Stimulated activated naive B cell treated with anti-CD40 and anti-IgM and Interleukin-4, amounts not matched to agents 10 μg/mL and 1 μg/mL and 100 μg/mL, for 72 hours (primary cell): ENCODE results near the gene ALK.

Source experiments
- ATAC-seq, 2 donors: fragments of 150-1000 bp; cut with Tn5 transposase; replicated peaks; 2 replicates each; pipeline ENCODE4 v1.10.0; 2021; ENCODE audit warnings: moderate library complexity in 1 of 2
- DNase-seq: peaks from one replicate; pipeline ENCODE4 v3.0.0; 2021
- H3K27ac Mint-ChIP-seq: one replicate; pipeline ENCODE4 v1.8.0; 2022; ENCODE audit warnings: mild to moderate bottlenecking, mixed read lengths
- H3K27me3 Mint-ChIP-seq, 2 donors: one replicate each; pipeline ENCODE4 v1.8.0; 2022; ENCODE audit warnings: mixed read lengths in 2 of 2
- H3K36me3 Mint-ChIP-seq, 2 donors: one replicate each; pipeline ENCODE4 v1.8.0; 2022; ENCODE audit warnings: mixed read lengths in 2 of 2, mild to moderate bottlenecking in 1 of 2
- H3K4me1 Mint-ChIP-seq, 2 donors: one replicate each; pipeline ENCODE4 v1.8.0; 2022; ENCODE audit warnings: mixed read lengths in 2 of 2, mild to moderate bottlenecking in 1 of 2
- H3K4me3 Mint-ChIP-seq, 2 donors: one replicate each; pipeline ENCODE4 v1.8.0; 2022; ENCODE audit warnings: mild to moderate bottlenecking in 2 of 2, mixed read lengths in 2 of 2, moderate library complexity in 1 of 2
- H3K9me3 Mint-ChIP-seq, 2 donors: one replicate each; pipeline ENCODE4 v1.8.0; 2022; ENCODE audit warnings: mixed read lengths in 2 of 2, mild to moderate bottlenecking in 1 of 2

The ALK gene

DNA sequence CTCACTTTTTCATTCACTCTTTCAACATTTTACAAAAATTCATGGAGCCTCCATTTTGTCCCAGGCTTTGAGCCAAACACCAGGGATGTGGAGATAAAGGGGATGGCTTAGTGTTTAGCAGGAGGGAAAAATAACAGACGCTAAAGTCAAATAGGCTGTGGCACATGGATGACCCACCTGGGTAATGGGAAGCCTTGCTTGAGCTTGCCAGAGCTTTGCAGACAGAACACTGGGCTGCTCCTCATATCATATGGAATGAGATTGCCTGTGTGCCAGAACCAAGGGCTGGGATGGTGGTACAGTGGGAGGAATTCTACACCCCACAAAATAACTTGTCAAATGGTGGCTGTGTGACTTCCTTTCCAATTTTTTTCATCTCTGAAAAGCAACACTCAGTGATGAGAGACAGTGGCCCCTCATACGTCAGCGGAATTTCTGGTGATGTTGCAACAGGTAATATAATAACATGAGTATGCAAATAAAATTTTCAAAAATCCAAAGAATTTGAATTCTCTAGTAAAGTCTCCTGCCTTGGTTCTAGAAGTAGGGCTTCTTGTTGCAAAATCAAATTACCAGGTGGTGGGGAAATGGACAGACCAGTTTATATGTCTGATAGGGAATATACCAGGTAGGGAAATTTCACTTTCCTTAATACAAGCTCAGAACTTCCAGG lies 553.3 kb downstream of the ALK start:
- Mint-ChIP-seq H3K27me3 (peaks cover 13 to 24% of the 10 kb centered on the region in 2 donors), H3K36me3 (no peaks in the 10 kb centered on the region), H3K9me3 (no peaks in the 10 kb centered on the region), H3K4me3 (no peak overlapping the region), H3K4me1 (no peaks in the 10 kb centered on the region), H3K27ac (no peak overlapping the region)
- ATAC-seq (no peak), DNase-seq (no peak)

DNA sequence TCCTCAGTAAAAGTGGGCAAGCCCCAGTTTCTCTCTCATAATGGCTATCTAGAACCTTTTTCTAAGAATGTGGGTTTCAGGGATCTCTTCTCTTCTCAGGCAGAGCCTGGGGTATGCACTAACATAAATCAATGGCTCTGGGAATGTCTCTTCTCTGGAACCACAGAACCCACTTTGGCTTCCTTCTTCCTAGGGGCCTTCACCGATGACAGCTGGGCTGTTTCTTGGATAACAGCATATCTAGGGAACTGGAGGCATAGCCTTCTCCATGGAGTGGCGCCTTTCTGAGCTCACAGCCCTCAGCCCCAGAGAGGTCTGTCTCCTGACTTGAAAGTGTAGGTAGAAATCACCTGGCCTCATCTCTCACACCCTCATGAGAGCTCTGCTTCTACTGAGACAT lies 558.3 kb downstream of the ALK start:
- Mint-ChIP-seq H3K36me3 (no peaks in the 10 kb centered on the region), H3K27ac (no peak overlapping the region), H3K27me3 (peaks cover 13 to 23% of the 10 kb centered on the region in 2 donors), H3K4me3 (no peak overlapping the region), H3K9me3 (no peaks in the 10 kb centered on the region), H3K4me1 (no peaks in the 10 kb centered on the region)
- no peak for DNase-seq
- ATAC-seq: no peak

DNA sequence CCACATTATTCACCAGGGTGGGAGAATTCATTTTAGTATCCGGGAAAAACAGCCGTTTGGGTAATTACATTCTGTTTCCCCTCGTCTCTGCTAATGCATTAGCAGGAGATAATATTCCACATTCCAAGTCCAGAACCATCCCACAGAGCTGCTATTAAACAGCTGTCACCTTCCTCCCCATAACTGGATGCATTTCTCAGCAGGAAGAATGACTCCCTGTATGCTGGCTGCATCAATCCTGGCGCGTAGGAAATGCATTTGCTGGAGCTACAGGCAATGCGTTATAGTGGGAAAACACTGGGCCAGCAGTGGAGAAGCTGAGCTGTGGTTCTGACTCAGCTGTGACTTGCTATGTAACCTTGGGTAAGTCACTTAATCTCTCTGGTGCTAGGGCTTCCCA lies 560.2 kb downstream of the ALK start:
- Mint-ChIP-seq H3K9me3 (no peaks in the 10 kb centered on the region), H3K4me1 (no peaks in the 10 kb centered on the region), H3K27ac (no peak overlapping the region), H3K4me3 (no peak overlapping the region), H3K36me3 (no peaks in the 10 kb centered on the region), H3K27me3 (peaks cover 13 to 20% of the 10 kb centered on the region in 2 donors)
- ATAC-seq: no peak
- no peak for DNase-seq

DNA sequence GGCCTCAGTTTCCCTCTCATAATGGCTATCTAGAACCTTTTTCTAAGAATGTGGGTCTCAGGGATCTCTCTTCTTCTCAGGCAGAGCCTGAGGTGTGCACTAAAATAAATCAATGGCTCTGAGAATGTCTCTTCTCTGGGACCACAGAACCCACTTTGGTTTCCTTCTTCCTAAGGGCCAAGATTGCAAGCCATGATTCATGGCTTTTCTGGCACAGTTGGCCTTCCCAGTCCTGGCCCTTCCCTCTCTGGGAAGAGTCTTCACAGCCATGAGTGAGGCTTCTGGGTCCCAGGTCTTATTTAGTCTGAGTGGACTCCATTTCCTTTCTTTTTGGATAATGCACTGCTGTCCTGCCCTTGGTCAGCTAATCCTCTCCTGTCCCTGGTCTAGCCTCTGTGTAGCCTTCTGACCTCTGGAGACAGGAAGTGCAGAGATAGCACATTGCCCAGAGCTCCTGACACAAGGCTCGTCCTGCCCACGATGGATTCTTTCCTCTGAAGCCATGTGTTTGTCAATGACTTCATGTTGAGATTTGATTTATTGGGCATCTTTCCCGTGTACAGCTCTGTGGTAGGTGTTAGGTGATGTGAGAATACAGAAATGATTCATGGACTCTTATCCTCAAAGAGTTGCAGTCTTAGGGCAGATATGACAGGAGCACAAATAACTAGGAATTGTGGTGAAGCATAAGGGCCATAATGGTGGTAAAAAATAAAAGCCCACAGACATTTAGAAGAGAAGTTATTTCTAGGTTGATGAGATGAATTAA lies 561.2 kb downstream of the ALK start:
- DNase-seq: no peak
- no peaks in the 10 kb centered on the region for H3K36me3 Mint-ChIP-seq
- H3K4me3 Mint-ChIP-seq: no peak overlapping the region
- H3K4me1 Mint-ChIP-seq: no peaks in the 10 kb centered on the region
- ATAC-seq: no peak
- H3K27ac Mint-ChIP-seq: no peak overlapping the region
- H3K9me3 Mint-ChIP-seq: no peaks in the 10 kb centered on the region
- H3K27me3 Mint-ChIP-seq: peaks cover 13 to 21% of the 10 kb centered on the region in 2 donors

DNA sequence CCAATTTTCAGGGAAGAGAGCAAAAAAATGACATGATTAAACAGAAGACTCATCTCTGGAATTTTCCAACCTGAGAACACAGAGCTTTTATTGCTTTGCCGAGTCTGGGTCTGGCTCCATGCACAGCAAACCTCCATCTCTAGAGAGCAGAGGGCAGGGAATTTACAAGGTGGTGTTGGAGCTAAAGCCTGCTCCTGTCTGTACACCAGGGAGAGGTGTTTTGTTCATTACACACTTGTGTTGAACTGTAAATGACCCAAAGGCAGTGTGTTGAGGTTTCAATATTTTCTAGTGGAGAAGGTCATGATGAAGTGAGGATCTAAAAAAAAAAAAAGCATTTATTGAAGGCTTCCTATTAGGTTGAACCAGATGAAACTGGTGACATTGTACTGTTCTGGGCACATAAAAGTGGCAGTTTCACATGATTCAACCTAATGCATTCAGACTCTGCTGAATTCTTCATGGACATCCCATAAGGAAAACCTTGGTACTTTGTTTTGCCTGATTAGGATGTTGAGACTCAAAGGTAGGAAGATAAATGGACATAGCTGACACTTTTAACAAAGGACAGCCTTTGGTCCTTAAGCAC lies 567.9 kb downstream of the ALK start:
- Mint-ChIP-seq H3K27me3 (peaks cover 8 to 15% of the 10 kb centered on the region in 2 donors), H3K9me3 (no peaks in the 10 kb centered on the region), H3K27ac (no peak overlapping the region), H3K36me3 (no peaks in the 10 kb centered on the region), H3K4me3 (no peak overlapping the region), H3K4me1 (no peaks in the 10 kb centered on the region)
- DNase-seq (no peak), ATAC-seq (no peak)

DNA sequence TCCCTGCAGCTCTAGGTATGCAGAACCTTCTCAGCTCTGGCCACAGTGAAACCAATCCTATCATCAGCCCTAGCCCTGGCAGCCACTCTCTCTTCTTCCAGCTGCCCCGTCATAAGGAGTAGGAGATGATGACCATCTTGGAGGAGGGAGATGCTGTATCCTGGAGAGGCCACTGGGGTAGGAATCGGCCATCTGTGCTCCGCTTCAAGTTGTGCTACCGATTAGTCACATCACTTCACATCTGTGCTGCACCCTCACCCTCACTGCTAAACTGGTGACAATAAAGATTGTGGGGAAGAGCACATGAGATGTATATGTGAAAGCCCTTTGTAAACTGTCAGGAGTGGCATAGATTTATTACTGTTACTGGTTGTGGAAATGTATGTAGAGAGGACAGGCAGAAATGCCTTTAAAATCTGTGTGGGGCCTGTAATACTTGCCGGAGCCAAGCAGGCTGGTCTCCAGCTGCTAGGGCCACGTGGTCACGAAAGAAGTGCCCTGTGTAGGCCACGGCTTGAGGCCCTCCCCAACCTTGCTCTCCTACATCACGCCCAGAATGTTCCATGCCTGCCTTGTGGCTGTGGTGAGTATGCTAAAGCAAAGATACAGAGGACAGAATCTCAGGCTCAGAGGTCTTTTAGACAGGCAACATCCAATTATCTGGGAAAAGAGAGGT lies 569.3 kb downstream of the ALK start:
- ATAC-seq (no peak), DNase-seq (no peak)
- Mint-ChIP-seq H3K4me3 (no peak overlapping the region), H3K36me3 (no peaks in the 10 kb centered on the region), H3K4me1 (no peaks in the 10 kb centered on the region), H3K27ac (no peak overlapping the region), H3K27me3 (peaks cover 8 to 15% of the 10 kb centered on the region in 2 donors), H3K9me3 (no peaks in the 10 kb centered on the region)

DNA sequence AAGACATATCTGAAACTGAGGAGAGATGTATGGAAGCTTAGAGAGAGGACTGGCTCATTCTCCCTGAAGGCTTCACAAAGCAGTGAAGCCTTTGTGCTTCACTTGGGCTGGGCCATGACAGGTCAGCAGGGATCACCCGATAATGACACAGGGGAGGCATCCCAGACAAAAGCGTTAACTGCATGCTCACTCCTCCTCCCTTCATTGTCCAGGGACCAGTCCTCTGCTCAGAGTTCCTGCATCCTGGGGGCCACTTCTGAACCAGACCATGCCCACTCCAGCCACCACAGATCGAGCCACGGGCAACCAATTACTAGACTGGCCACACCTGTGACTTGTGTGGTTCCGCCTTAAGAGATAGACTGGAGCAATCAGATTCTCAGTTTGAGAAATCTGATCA lies 570.1 kb downstream of the ALK start:
- DNase-seq (no peak), ATAC-seq (no peak)
- Mint-ChIP-seq H3K36me3 (no peaks in the 10 kb centered on the region), H3K9me3 (no peaks in the 10 kb centered on the region), H3K27me3 (peaks cover 8 to 15% of the 10 kb centered on the region in 2 donors), H3K27ac (no peak overlapping the region), H3K4me3 (no peak overlapping the region), H3K4me1 (no peaks in the 10 kb centered on the region)

DNA sequence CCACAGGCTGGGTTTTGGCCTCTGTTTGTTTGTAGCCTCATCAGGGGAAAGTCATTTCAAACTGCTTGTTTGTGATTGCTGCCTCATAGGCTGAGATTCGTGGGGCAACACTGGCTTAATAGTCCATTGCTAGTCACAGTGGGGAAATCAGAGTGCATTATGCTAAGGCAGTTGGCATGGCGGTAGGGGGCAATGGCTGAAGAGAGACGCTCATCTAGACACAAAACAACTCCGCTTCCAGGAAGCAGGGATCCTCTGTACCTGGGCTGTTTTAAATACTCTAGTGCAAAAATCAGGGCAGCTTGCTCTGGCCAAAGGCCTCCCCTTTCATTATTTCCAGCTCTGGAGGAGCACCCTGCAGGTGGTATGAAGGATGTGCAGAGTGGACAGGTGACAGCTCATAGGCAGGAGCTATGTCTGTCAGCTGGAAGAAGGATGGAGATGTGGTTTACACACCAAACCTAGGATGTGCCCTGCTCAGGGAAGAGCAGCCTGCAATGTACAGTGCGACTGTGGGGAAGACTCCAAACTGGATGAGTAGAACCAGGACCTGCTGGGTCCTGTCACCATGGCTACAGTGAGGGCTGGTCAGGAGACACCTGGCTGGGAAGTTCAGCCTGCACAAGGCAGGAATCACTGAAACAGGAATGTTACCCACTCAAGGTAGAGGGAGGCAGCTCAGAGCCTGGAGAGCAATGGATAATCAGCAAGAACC lies 571.9 kb downstream of the ALK start:
- peaks cover 9 to 12% of the 10 kb centered on the region in 2 donors for H3K27me3 Mint-ChIP-seq
- no peaks in the 10 kb centered on the region for H3K36me3 Mint-ChIP-seq
- no peaks in the 10 kb centered on the region for H3K9me3 Mint-ChIP-seq
- no peaks in the 10 kb centered on the region for H3K4me1 Mint-ChIP-seq
- no peak overlapping the region for H3K4me3 Mint-ChIP-seq
- no peak overlapping the region for H3K27ac Mint-ChIP-seq
- ATAC-seq (no peak), DNase-seq (no peak)

DNA sequence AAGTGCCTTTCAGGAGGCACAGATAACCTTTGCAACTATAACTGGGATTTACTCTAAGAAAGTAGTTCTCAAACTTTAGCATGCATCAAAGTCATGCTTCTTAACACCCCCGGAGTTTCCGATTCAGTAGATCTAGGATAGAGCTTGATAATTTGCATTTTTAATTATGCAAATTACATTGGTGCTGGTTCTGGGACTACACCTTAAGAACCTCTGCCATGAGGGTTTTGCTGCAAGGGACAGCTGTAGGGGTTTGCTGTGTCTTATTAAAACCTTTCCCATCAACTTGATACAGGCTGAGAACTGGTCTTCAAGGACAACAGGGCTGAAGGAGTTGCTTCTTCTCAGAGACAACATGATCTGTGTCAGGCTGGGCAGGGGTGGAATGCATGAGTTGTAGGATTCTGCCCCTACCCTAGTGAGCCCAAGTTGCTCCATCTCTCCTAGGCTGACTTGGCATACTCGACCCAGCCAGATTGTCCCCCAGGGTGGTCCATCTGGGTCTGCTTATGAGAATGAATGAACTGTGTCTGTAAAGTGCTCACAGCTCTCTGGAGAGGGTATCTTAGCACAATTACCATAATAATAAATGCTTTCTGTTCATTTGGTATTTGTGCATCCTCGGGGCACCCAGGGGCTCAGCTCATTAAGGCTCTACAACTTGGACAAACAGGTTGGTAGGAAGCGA lies 573.5 kb downstream of the ALK start:
- H3K27me3 Mint-ChIP-seq: peaks cover 8 to 9% of the 10 kb centered on the region in 2 donors

DNA sequence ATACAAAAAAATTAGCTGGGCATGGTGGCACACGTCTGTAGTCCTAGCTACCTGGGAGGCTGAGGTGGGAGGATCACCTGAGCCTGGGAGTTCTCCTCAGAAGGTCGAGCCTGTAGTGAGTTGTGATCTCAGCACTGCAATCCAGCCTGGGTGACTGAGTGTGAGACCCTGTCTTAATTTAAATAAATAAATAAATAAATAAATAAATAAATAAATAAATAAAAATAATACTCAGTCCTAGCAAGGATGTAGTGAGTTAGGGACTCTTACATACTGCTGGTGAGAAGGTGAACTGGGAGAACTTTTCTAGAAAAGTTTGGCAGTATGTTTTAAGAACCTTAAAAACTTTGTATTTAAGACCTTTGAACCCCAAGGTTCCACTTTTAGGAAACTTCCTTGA lies 576.1 kb downstream of the ALK start:
- no peak for DNase-seq
- H3K4me1 Mint-ChIP-seq: no peaks in the 10 kb centered on the region
- peaks cover 0 to 5% of the 10 kb centered on the region in 2 donors for H3K27me3 Mint-ChIP-seq
- no peaks in the 10 kb centered on the region for H3K9me3 Mint-ChIP-seq
- H3K4me3 Mint-ChIP-seq: no peak overlapping the region
- no peak for ATAC-seq
- H3K36me3 Mint-ChIP-seq: no peaks in the 10 kb centered on the region
- no peak overlapping the region for H3K27ac Mint-ChIP-seq

More for the DNA sequence above, 573.5 kb downstream of the ALK start:
- DNase-seq: no peak
- no peaks in the 10 kb centered on the region for H3K4me1 Mint-ChIP-seq
- no peak for ATAC-seq
- H3K36me3 Mint-ChIP-seq: no peaks in the 10 kb centered on the region
- no peaks in the 10 kb centered on the region for H3K9me3 Mint-ChIP-seq
- no peak overlapping the region for H3K4me3 Mint-ChIP-seq
- H3K27ac Mint-ChIP-seq: no peak overlapping the region

DNA sequence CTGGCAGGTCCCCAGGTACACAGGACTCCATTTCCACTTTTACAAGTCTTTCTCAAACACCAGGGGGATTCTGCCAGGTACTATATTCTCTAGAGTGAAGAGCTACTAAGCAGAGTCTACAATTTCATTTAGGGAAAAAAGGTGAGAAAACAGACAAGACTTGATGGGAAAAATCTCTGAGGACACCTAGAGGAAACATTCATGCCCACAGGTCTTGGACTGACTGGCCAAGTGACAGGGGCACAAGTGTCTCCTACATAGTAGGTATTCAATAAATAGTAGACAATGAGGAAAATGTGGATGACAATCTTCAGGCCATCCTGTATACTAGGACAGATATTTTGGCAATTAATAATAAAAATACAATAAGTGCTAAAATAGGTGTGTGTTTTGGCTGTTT lies 577.6 kb downstream of the ALK start:
- DNase-seq (no peak), ATAC-seq (no peak)
- no peaks in the 10 kb centered on the region for H3K4me1 Mint-ChIP-seq
- H3K27ac Mint-ChIP-seq: no peak overlapping the region
- H3K36me3 Mint-ChIP-seq: no peaks in the 10 kb centered on the region
- no peaks in the 10 kb centered on the region for H3K9me3 Mint-ChIP-seq
- H3K27me3 Mint-ChIP-seq: peaks cover 0 to 5% of the 10 kb centered on the region in 2 donors
- H3K4me3 Mint-ChIP-seq: no peak overlapping the region

DNA sequence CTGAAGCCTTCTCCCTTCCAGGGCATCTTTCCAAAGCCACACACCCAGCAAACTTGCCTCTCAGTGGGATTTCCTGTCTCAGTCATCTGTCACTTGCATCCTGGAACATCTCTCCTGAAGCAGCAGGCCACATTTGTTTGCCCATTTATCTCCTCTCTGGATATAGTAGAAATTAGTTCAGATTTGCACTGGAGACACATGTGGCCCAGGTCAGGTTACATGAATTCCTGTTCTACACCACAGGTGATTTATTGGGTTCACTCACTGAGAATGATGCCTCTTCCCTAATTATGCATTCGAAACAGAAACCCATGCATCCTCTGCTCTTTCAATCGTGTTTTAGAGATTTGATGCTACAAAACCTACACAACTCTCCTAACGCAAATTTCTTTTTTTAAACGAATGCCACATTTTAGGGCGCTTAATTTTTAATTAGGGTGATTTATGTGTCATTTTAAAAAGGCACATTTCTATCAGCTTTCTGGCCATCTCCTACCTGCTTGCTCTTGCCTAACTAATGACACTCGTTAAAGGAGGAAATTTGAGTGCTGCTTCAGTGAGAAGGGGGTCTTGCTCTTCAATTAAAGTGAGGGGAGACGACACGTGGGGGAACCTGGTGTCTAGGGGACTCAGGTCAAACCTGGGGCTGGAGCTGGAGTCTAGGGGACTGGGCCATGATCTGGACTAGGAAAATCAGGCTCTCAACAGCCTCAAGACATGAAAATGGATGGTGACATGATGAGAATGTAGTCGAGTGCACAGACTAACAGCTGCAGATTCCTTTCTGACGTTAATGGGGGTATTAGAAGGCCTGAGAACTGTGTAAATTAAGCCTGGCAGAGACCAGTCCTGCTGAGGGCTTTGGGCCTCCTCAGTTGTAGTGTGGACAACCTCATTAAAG lies 584.8 kb downstream of the ALK start:
- no peaks in the 10 kb centered on the region for H3K36me3 Mint-ChIP-seq
- peaks cover 0 to 4% of the 10 kb centered on the region in 2 donors for H3K27me3 Mint-ChIP-seq
- DNase-seq: no peak
- no peak overlapping the region for H3K27ac Mint-ChIP-seq
- no peak for ATAC-seq
- H3K4me3 Mint-ChIP-seq: no peak overlapping the region
- H3K4me1 Mint-ChIP-seq: no peaks in the 10 kb centered on the region
- no peaks in the 10 kb centered on the region for H3K9me3 Mint-ChIP-seq

DNA sequence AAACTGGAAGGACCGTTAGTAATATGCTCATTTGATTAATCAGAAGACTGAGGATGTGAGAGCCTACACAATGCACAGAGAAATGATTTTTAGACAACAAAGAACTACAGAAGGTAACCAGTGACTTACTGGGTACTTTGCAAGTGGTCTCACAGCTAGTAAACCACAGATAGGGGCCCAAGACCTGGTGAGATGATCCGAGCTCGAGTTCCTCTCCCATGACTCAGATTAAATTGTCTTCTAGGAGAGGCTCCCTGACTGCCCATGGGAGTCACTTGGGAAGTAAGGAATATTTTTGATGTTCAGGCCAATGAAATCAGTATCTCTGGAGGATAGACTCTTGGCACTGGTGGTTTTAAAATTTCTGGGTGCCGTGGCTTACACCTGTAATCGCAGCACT lies 586.0 kb downstream of the ALK start:
- no peaks in the 10 kb centered on the region for H3K36me3 Mint-ChIP-seq
- DNase-seq (no peak), ATAC-seq (no peak)
- H3K27ac Mint-ChIP-seq: no peak overlapping the region
- H3K27me3 Mint-ChIP-seq: peaks cover 0 to 4% of the 10 kb centered on the region in 2 donors
- H3K9me3 Mint-ChIP-seq: no peaks in the 10 kb centered on the region
- H3K4me1 Mint-ChIP-seq: no peaks in the 10 kb centered on the region
- no peak overlapping the region for H3K4me3 Mint-ChIP-seq
